Body of pancreas (tissue), 4 donors: ENCODE measurements around the gene CAPN5.

ENCODE experiments used
- POLR2A ChIP-seq, 3 donors: fragments of 450-650 bp; IDR thresholded peaks; one replicate each; pipeline ENCODE4 v1.6.1; 2016; ENCODE audit warnings: antibody characterized with exemption in 3 of 3, mild to moderate bottlenecking in 2 of 3
- TF ChIP-seq, protein P1 (sequence below), 7 experiments: fragments of 450-650 bp in 4 of 7; fragments of 200-600 bp in 3 of 7; sonication (generic) in 3 of 7; IDR thresholded peaks; one replicate each; pipeline ENCODE4 v1.5.1; 2016 to 2019; ENCODE audit warnings: antibody characterized with exemption in 7 of 7

DNA sequence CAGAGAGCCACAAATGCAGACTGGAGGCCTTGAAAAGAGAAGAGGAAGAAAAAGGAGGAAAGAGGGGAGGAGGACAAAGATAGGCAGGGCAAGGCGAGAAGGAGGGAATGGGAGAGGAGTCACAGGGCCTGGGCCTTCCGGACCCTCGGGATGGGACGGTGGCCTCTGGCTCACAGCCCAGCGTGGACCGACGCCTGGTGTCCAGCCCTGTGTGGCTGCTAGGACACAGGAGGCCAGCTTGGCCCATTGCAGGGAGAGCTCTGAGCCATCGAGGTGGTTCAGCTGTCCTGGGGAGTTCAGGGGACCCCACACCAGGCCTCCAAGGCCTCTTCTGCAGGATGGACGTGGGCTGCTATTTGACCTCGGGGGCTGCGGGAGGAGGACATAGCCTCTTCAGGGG is 70.7 kb downstream of the CAPN5 start:
- TF ChIP-seq, protein P1, sequence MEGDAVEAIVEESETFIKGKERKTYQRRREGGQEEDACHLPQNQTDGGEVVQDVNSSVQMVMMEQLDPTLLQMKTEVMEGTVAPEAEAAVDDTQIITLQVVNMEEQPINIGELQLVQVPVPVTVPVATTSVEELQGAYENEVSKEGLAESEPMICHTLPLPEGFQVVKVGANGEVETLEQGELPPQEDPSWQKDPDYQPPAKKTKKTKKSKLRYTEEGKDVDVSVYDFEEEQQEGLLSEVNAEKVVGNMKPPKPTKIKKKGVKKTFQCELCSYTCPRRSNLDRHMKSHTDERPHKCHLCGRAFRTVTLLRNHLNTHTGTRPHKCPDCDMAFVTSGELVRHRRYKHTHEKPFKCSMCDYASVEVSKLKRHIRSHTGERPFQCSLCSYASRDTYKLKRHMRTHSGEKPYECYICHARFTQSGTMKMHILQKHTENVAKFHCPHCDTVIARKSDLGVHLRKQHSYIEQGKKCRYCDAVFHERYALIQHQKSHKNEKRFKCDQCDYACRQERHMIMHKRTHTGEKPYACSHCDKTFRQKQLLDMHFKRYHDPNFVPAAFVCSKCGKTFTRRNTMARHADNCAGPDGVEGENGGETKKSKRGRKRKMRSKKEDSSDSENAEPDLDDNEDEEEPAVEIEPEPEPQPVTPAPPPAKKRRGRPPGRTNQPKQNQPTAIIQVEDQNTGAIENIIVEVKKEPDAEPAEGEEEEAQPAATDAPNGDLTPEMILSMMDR (IDR thresholded peaks at IDR 0.05) = no peak
- TF ChIP-seq POLR2A (IDR thresholded peaks at IDR 0.05) = no peak
